Activated T-helper 2 cell treated with anti-CD3 and anti-CD28 coated beads, Interferon-gamma antibody, Interleukin-2, Interleukin-4, amounts not matched to agents 10 μg/mL and 5 μg/mL and 100 μg/mL, durations not matched to agents 14 hours and 24 hours and 36 hours (primary cell): ENCODE data around the gene REV3L. TPM values are rescaled to one million over a fixed set of nuclear protein-coding genes. Genes with fewer than 3 reads are reported as not detected.
"Not testable (repeated sequence)": the region's sequence is repeated elsewhere in the genome, so short reads cannot be mapped to it uniquely, and the experiment has no call there.

Experiments
- DNase-seq: peaks from one replicate; pipeline ENCODE4 v3.0.0; 2021; ENCODE audit warnings: low spot score
- H3K27ac Mint-ChIP-seq: one replicate; pipeline ENCODE4 v1.8.0; 2021; ENCODE audit warnings: mixed read lengths
- H3K27me3 Mint-ChIP-seq: one replicate; pipeline ENCODE4 v1.8.0; 2021; ENCODE audit warnings: low read depth, mixed read lengths
- H3K36me3 Mint-ChIP-seq: one replicate; pipeline ENCODE4 v1.8.0; 2021; ENCODE audit warnings: low read depth, mixed read lengths
- H3K4me1 Mint-ChIP-seq: one replicate; pipeline ENCODE4 v1.8.0; 2021; ENCODE audit warnings: low read depth, mixed read lengths
- H3K4me3 Mint-ChIP-seq: one replicate; pipeline ENCODE4 v1.8.0; 2021; ENCODE audit warnings: low read depth, mild to moderate bottlenecking, moderate library complexity, mixed read lengths
- H3K9me3 Mint-ChIP-seq: one replicate; pipeline ENCODE4 v1.8.0; 2021; ENCODE audit warnings: mixed read lengths
- intact Hi-C: fragments of 100-400 bp; cut with micrococcal nuclease; formaldehyde crosslinking; loops from one replicate; pipeline ENCODE4 v1.15.1; 2023
- total RNA-seq: library from RNA; stranded (reverse); gene quantifications from 2 replicates; pipeline ENCODE4 v1.2.3, GENCODE V29; 2022

REV3L gene
- total RNA-seq, 1 donor from 2014 or later: 19.4 TPM

DNA sequence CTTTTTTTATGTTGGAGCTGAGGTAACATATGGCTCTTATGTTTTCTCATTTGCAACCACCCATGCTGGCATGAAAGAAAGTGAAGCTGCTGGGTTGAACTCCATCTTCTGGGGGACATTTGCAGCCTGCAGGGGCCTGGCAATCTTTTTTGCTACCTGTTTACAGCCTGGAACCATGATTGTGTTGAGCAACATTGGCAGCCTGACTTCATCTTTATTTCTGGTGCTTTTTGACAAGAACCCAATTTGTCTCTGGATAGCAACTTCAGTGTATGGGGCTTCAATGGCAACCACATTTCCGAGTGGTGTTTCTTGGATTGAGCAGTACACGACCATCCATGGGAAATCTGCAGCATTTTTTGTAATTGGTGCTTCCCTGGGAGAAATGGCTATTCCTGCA lies 216.7 kb downstream of the REV3L start:
- H3K27ac Mint-ChIP-seq: no peak overlapping the region
- H3K4me3 Mint-ChIP-seq: no peak overlapping the region
- H3K9me3 Mint-ChIP-seq: no peaks in the 10 kb centered on the region
- intact Hi-C loops: no loop called here
- peaks cover 78% of the 10 kb centered on the region for H3K36me3 Mint-ChIP-seq
- no peak for DNase-seq
- H3K27me3 Mint-ChIP-seq: no peaks in the 10 kb centered on the region
- peaks cover 14% of the 10 kb centered on the region for H3K4me1 Mint-ChIP-seq

GRCh38 chr6:111265842-111266241 lies 217.2 kb downstream of the REV3L start:
- intact Hi-C loops: no loop called here
- Mint-ChIP-seq H3K4me3 (no peak overlapping the region), H3K36me3 (peaks cover 80% of the 10 kb centered on the region), H3K4me1 (peaks cover 17% of the 10 kb centered on the region), H3K27me3 (no peaks in the 10 kb centered on the region), H3K9me3 (no peaks in the 10 kb centered on the region), H3K27ac (no peak overlapping the region)
- DNase-seq: no peak

- no peak for DNase-seq
- Mint-ChIP-seq H3K4me1 (peaks cover 25% of the 10 kb centered on the region), H3K27ac (no peak overlapping the region), H3K9me3 (no peaks in the 10 kb centered on the region), H3K36me3 (peaks cover 62% of the 10 kb centered on the region), H3K27me3 (no peaks in the 10 kb centered on the region), H3K4me3 (no peak overlapping the region)
- intact Hi-C loops: no loop called here
Measured at GRCh38 chr6:111263837-111264236, 219.2 kb downstream of the REV3L start.

- Mint-ChIP-seq H3K9me3 (no peaks in the 10 kb centered on the region), H3K27ac (peak overlapping the region; percentile 60), H3K4me1 (peaks cover 27% of the 10 kb centered on the region), H3K36me3 (peaks cover 32% of the 10 kb centered on the region), H3K4me3 (peak overlapping the region; percentile 78), H3K27me3 (peaks cover 3% of the 10 kb centered on the region)
- intact Hi-C loops: no loop called here
- no peak for DNase-seq
Measured at GRCh38 chr6:111260570-111261298, 222.3 kb downstream of the REV3L start.

DNA sequence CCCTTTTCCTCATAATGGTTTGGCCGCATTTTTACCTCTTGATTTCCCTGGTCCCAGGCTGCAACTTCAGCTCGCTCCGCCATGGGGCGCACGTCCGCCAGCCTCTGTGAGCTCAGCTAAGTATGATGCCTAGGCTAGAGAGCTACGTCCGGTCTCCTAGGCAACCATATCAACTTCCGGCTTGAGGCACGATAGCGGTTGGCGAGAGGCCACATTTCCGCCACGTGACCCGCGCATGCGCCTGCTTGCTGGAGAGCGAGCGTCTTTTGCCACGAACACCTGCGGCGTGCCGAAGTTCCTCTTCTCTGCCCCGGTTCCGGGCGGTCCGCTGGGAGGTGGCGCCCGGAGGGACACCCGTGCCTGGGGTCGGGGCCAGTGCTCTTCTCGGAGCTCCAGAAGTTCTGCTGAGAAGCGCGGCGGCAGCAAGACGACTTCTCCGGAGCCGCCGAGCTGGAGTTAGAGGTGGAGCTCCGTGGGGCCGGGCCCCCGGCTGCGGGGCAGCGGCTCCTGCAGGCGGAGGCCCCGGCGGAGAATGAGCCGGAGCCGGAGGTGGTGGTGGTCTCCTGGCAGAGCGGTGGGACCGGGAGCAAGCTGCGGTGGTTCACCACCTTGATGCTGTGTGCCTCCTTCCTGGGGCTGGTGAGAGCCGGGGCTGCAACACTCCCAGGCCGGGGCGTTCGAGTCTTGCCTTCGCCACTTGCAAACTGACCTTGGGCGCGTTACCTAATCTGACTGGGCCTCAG lies 223.8 kb downstream of the REV3L start:
- intact Hi-C loops: loop anchor here (1.0 to 5.0 kb wide), 11 partner anchors 32 to 904 kb away; partner anchors contain the start of genes FAM229B, TRAF3IP2 and TUBE1
- H3K27me3 Mint-ChIP-seq: peaks cover 12% of the 10 kb centered on the region
- H3K27ac Mint-ChIP-seq: peak overlapping the region; percentile 63
- H3K4me1 Mint-ChIP-seq: peaks cover 27% of the 10 kb centered on the region
- peak overlapping the region; percentile 78 for H3K4me3 Mint-ChIP-seq
- peak; percentile 99 for DNase-seq
- peaks cover 18% of the 10 kb centered on the region for H3K36me3 Mint-ChIP-seq
- H3K9me3 Mint-ChIP-seq: no peaks in the 10 kb centered on the region

GRCh38 chr6:111258615-111259088 lies 224.4 kb downstream of the REV3L start:
- H3K27me3 Mint-ChIP-seq: peaks cover 18% of the 10 kb centered on the region
- DNase-seq: no peak
- H3K36me3 Mint-ChIP-seq: peaks cover 12% of the 10 kb centered on the region
- intact Hi-C loops: loop anchor here (1.0 to 5.0 kb wide), 11 partner anchors 33 to 904 kb away; partner anchors contain the start of genes FAM229B, TRAF3IP2 and TUBE1
- no peaks in the 10 kb centered on the region for H3K9me3 Mint-ChIP-seq
- H3K4me3 Mint-ChIP-seq: peak overlapping the region; percentile 78
- peaks cover 21% of the 10 kb centered on the region for H3K4me1 Mint-ChIP-seq
- peak overlapping the region; percentile 63 for H3K27ac Mint-ChIP-seq

- intact Hi-C loops: loop anchor here (2.0 to 5.0 kb wide), 4 partner anchors 81 to 905 kb away; no protein-coding TSS in a partner anchor
- Mint-ChIP-seq H3K4me3 (no peak overlapping the region), H3K4me1 (peaks cover 20% of the 10 kb centered on the region), H3K27ac (no peak overlapping the region), H3K27me3 (peaks cover 20% of the 10 kb centered on the region), H3K9me3 (no peaks in the 10 kb centered on the region), H3K36me3 (peaks cover 11% of the 10 kb centered on the region)
- DNase-seq: no peak
Measured at GRCh38 chr6:111258010-111258409, 225.0 kb downstream of the REV3L start.

GRCh38 chr6:111256646-111257045 lies 226.4 kb downstream of the REV3L start:
- H3K4me1 Mint-ChIP-seq: peaks cover 20% of the 10 kb centered on the region
- H3K9me3 Mint-ChIP-seq: no peaks in the 10 kb centered on the region
- no peak for DNase-seq
- no peak overlapping the region for H3K4me3 Mint-ChIP-seq
- no peak overlapping the region for H3K27ac Mint-ChIP-seq
- peaks cover 20% of the 10 kb centered on the region for H3K27me3 Mint-ChIP-seq
- intact Hi-C loops: loop anchor here (5.0 kb wide), 1 partner anchor 736 kb away; no protein-coding TSS in a partner anchor
- H3K36me3 Mint-ChIP-seq: peaks cover 5% of the 10 kb centered on the region

- not testable (repeated sequence) for H3K9me3 Mint-ChIP-seq
- intact Hi-C loops: loop anchor here (5.0 kb wide), 1 partner anchor 736 kb away; no protein-coding TSS in a partner anchor
- H3K4me1 Mint-ChIP-seq: peaks cover 17% of the 10 kb centered on the region
Measured at GRCh38 chr6:111255838-111256237, 227.2 kb downstream of the REV3L start.

DNA sequence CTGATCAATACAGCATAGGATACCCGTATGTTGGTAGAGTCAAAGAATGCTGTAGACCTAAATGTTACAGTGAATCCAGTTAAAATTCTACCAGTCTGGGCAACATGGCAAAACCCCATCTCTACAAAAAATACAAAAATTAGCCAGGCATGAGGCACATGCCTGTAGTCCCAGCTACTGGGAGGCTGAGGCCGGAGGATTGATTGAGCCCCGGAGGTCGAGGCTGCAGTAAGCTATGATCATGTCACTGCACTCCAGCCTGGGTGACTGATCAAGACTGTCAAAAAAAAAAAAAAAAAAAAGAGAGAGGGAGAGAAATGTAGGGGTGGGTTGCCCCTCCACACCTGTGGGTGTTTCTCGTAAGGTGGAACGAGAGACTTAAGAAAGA lies 228.2 kb downstream of the REV3L start:
- Mint-ChIP-seq H3K27me3 (peaks cover 22% of the 10 kb centered on the region), H3K4me1 (peaks cover 8% of the 10 kb centered on the region), H3K27ac (no peak overlapping the region), H3K36me3 (no peaks in the 10 kb centered on the region), H3K4me3 (no peak overlapping the region), H3K9me3 (no peaks in the 10 kb centered on the region)
- no peak for DNase-seq
- intact Hi-C loops: loop anchor here (5.0 kb wide), 1 partner anchor 738 kb away; no protein-coding TSS in a partner anchor

More at GRCh38 chr6:111255838-111256237, 227.2 kb downstream of the REV3L start:
- H3K4me3 Mint-ChIP-seq, DNase-seq, H3K27ac Mint-ChIP-seq, H3K36me3 Mint-ChIP-seq: not testable (repeated sequence)
- H3K27me3 Mint-ChIP-seq: peaks cover 20% of the 10 kb centered on the region

GRCh38 chr6:111254004-111254778 lies 228.8 kb downstream of the REV3L start:
- intact Hi-C loops: no loop called here
- no peak for DNase-seq
- Mint-ChIP-seq H3K4me1 (peaks cover 8% of the 10 kb centered on the region), H3K36me3 (no peaks in the 10 kb centered on the region), H3K27me3 (peaks cover 24% of the 10 kb centered on the region), H3K27ac (no peak overlapping the region), H3K4me3 (no peak overlapping the region), H3K9me3 (no peaks in the 10 kb centered on the region)

DNA sequence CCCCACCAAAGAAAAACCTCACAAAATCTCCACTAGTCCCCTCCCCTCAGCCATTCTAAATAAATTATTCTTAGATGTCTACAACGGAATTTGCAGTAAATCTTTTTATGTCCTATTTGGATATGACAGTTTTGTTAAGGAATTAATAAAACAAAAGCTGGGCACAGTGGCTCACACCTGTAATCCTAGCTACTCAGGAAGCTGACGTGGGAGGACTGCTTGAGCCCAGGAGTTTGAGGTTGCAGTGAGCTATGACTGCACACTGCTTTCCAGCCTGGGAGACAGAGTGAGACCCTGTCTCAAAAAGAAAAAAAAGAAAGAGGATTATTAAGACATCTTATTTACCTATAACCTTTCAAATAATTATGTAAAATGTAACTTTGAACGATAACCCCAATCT lies 230.3 kb downstream of the REV3L start:
- Mint-ChIP-seq H3K27ac (no peak overlapping the region), H3K4me1 (no peaks in the 10 kb centered on the region), H3K9me3 (no peaks in the 10 kb centered on the region), H3K36me3 (no peaks in the 10 kb centered on the region), H3K27me3 (peaks cover 24% of the 10 kb centered on the region), H3K4me3 (no peak overlapping the region)
- intact Hi-C loops: no loop called here
- no peak for DNase-seq
